Activated CD4-positive, alpha-beta T cell treated with anti-CD3 and anti-CD28 coated beads for 24 hours (primary cell): ENCODE results near the gene ACHE.
"Not testable (repeated sequence)": the region's sequence is repeated elsewhere in the genome, so short reads cannot be mapped to it uniquely, and the experiment has no call there.

Experiments used
- DNase-seq, 2 donors: peaks; one replicate each; pipeline ENCODE4 v3.0.0-alpha.2; 2020; ENCODE audit warnings: low read depth in 2 of 2

ACHE gene

DNA sequence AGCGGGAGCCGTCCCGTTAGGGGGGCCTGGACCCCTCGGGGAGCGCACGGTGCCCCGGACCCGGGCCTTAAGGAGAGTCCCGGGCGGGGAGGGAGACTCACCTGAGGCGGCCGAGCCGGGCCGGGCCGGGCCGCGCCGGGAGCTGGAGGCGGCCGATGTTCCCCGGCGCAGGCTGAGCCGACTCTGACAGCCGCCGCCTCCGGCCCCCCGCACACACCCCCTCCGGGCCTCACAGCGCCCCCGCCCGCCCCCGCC lies at the start of gene ACHE:
Gene ACHE (minus strand): TSS at position 188 of the 255 bp plus-strand sequence. CDS start 1,656 bp downstream, outside the sequence.
- DNase-seq: no peak

DNA sequence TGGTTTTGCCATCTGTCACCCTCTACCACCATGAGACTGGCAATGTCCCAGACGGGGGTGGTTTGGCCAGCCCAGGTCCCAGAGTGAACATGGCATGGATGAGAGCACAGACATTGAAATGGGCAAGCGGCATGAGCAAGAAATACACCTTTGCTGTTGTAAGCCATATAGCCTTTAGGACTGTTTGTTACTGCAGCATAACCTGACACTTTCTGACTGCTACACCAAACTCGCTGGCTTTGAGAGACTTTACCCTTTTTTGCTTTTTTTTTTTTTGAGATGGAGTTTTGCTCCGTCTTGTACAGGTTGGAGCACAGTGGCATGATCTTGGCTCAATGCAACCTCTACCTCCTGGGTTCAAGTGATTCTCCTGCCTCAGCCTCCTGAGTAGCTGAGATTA lies 48.5 kb upstream of the ACHE start:
- no peak for DNase-seq

DNA sequence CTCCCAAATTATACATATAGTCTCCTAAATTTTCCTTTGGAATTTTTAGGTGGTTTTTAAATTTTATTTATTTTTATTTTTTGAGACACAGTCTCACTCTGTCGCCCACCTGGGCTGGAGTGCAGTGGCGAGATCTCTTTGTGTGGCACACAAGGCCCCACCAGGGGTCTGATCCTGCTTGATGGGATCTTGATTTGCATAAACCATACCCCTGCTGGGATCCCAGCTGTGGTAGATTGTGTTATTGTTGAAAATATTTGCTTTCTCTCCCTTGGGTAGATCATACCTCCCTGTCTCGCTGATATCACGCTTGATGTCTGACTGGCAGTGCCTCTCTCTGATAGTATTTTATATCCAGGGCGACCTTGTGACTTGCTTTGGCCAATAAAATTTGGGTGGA lies 48.0 kb upstream of the ACHE start:
- no peak for DNase-seq

DNA sequence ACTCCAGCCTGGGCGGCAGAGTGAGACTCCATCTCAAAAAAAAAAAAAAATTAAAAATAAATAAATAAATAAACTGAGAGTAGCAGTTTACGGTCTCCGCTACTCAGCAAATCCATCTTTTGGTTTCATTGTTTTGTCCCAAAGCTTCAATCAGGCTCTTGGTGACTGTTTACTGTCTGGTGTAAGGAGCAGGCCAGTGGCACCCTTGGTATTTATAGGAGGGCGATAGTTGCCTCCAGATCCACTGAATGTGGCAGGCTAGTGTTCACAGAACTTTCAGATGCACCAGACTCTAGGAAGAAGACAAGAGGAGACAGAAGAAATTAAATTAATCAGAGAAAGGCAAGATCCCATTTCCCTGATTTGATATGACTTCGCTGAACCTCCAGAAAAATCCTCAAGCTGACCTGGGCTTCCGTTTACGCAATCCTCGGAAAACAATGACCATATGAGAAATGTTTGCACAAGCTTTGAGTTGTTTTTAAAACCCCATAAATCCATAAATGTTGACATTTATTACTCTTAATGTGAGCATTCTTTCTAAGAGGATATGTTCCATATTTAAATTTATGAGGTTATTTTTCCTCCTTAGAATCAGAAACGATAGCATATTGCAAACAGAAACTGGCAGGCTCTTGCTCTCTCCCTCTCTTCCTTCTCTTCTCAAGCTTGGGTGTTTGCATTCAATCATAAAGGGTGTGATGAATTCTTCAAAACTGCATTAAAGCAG lies 46.5 kb upstream of the ACHE start:
- DNase-seq: no peak

DNA sequence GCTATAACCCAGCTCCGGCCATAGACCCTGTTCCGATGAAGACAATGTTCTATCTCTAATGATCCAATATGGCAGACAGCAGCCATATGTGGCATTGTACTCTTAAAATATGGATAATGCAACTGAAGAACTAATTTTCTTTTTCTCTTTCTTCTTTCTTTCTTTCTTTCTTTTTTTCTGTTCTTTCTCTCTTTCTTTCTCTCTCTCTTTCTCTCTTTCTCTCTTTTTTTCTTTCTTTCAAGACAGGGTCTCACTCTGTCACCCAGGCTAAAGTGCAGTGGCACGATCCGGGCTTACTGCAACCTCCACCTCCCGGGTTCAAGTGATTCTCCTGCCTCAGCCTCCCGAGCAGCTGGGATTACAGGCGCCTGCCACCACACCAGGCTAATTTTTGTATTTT lies 40.5 kb upstream of the ACHE start:
- DNase-seq: not testable (repeated sequence)

DNA sequence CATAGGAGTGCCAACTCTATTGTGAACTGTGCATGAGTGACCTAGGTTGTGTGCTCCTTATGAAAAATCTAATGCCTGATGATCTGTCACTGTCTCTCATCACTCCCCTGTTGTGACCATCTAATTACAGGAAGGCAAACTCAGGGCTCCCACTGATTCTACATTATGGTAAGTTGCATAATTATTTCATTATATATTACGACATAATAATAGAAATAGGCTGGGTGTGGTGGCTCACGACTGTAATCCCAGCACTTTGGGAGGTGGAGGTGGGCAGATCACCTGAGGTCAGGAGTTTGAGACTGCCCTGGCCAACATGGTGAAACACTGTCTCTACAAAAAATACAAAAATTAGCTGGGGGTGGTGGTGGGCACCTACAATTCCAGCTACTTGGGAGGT lies 39.7 kb upstream of the ACHE start:
- not testable (repeated sequence) for DNase-seq

DNA sequence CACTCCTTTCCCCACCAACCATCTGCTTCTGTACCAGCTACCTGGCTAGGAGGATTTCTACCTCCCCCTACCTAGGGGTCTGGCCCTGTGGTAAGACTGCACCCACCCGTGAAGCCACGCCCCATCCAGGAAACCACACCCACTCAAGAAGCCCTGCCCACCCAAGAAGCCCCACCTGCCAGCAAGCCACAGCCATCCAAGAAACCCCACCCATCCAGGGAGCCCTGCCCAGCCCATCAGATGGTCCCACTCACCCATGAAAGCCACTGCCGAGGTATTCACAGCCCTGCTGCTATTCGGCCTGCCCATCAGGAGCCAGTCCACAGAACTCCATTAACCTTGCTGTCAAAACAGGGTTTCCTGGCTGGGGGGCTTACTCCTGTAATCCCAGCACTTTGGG lies 38.0 kb upstream of the ACHE start:
- DNase-seq: no peak

DNA sequence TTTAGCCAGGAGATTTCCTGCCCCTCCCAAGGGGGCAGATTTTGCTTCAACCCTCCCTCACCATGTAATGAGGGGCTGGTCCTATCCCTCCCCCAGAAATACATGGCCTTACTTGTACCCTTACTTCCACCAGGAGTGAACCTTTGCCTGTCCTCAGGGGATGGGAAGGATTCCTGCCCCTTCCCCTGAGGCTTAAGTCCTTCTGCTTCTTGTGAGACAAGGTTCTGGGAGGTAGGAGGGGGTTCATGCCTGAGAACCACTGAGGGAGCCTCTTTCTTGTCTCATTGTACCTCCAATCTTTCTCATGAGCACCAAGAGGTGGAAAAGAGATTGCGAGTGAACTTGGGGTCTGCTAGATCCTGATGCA lies 34.1 kb upstream of the ACHE start:
- DNase-seq: no peak

DNA sequence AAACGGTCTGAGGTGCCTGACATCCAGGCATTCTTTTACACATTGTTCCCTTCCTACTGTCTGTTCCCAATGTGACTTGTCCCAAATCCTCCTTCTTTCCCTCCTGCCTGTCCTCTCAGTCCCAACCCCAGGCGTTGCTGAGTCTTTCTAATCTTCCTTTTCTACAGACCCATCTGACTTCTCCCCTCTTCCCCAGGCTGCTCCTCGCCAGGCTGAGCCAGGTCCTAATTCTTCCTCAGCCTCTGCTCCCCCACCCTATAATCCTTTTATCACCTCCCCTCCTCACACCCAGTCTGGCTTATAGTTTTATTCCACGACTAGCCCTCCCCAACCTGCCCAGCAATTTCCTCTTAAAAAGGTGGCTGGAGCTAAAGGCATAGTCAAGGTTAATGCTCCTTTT lies 27.9 kb upstream of the ACHE start:
- not testable (repeated sequence) for DNase-seq

DNA sequence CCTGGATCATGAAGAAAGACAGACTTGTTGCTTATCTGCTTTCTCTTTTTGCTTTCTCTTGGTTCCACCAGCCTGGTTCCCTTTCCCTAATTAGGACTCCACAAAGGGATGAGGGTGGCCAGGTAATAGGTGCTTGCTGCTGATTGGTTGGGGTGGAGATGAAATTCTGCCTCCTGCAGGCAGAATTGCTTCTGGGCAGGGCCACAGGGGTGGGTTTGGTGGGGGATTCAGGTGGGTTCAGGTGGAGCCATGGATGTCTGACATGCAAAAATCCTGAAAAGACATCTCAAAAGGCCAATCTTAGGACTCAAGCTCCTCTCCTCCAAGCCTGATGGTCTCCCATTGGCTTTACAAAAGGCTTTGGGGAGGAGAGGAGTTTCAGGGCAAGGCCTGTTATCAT lies 25.4 kb upstream of the ACHE start:
- DNase-seq: no peak

DNA sequence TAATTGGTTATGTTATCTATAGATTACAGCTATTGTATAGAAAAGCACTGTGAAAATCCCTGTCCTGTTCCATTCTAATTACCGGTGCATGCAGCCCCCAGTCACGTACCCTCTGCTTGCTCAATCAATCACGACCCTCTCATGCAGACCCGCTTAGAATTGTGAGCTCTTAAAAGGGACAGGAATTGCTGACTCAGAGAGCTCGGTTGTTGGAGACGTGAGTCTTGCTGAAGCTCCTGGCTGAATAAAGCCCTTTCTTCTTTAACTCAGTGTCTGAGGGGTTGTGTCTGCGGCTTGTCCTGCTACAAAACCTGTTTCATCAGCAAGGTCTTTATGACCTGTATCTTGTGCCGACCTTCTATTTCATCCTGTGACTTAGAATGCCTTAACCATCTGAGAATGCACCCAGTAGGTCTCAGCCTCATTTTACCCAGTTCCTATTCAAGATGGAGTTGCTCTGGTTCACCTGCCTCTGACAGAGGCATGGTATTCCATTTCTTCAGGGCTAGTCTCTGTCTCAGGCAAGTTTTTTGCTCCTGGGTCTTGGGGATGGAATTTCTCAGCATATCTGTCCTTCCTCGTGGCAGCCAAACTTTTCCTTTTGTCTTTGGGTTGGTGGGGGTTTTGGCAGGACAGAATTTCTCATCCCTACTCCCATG lies 24.2 kb upstream of the ACHE start:
- not testable (repeated sequence) for DNase-seq

DNA sequence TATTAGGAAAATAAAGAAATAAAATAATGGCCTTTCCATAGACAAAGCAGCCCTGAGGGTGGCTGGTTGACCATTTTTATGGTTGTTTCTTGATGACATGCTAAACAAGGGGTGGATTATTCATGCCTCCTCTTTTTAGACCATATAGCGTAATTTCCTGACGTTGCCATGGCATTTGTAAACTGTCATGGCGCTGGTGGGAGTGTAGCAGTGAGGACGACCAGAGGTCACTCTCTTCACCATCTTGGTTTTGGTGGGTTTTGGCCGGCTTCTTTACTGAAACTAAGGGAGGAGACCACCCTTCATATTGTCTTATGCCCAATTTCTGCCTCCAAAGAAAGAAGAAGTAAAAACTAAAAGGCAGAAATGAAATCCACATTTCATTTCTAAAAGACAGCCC lies 23.6 kb upstream of the ACHE start:
- not testable (repeated sequence) for DNase-seq

DNA sequence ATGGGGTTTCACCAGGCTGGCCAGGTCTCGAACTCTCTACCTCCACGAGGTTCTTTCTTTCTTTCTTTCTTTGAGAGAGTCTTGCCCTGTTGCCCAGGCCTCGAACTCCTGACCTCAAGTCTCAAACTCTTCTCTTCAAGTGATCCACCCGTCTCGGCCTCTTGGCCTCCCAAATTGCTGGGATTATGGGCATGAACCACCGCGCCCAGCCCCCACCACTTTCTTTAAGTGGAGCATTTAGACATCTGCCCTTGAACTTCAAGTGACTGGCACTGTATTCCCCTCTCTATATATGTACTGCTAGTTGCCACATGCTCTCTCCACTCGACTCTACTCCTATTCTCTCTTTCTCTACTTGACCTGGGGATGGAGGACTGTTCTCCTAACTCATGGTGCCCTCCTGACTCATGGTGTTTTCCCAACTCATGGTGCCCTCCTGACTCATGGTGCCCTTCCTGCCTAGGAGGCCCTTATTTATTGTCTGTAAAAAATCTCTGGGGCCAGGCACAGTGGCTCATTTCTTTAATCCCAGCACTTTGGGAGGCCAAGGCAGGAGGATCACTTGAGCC lies 19.3 kb upstream of the ACHE start:
- no peak for DNase-seq

DNA sequence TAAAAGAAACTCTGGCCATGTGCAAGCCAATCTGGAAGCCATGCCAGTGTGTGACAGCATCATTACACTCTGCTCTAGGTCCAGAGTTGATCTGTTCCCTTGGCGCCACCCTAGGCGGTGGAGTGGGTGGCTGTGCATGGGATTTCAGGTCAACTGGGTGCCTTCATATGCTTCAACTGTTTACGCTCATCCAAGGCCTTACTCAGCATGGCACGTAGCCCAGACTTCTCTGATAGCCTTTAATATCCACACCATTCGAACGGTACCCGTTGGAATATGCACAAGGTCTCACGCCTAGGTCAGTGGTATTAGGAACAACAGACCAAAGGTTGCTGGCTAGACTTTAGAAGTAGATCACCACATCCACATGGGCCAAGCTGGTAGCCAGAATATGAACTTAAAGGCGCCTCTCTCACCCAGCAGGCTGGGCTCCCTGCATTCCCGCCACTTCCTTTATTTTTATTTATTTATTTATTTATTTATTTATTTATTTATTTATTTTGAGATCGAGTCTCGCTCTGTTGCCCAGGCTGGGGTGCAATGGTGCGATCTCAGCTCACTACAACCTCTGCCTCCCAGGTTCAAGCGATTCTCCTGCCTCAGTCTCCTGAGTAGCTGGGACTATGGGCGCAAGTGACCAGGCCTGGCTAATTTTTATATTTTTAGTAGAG lies 18.7 kb upstream of the ACHE start:
- DNase-seq: no peak

DNA sequence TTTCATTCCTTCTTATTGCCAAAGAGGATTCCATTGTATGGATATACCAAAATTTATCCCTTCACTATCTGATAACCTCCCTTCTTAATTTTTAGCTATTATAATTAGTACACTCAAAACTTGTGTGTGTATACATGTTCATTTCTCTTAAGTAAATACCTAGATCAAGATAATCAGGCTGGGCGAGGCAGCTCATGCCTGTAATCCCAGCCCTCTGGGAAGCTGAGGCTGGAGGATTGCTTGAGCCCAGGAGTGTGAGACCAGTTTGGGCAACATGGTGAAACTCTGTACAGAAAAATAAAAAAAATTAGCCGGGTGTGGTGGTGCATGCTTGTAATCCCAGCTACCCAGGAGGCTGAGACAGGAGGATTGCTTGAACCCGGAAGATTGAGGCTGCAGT lies 15.8 kb upstream of the ACHE start:
- no peak for DNase-seq

DNA sequence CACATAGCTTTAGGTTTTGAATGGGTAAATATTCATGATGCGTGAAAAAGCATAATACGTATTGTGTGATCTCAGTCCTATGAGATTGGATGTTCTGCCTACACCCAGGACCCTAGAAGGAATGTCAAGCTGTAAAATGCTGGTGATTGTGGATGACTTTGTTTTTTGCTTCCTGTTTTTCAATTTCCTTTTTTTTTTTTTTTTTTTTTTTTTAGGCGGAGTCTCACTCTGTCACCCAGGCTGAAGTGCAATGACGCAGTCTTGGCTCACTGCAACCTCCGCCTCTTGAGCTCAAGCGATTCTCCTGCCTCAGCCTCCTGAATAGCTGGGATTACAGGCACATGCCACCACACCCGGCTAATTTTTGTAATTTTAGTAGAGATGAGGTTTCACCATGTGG lies 14.8 kb upstream of the ACHE start:
- DNase-seq: not testable (repeated sequence)

DNA sequence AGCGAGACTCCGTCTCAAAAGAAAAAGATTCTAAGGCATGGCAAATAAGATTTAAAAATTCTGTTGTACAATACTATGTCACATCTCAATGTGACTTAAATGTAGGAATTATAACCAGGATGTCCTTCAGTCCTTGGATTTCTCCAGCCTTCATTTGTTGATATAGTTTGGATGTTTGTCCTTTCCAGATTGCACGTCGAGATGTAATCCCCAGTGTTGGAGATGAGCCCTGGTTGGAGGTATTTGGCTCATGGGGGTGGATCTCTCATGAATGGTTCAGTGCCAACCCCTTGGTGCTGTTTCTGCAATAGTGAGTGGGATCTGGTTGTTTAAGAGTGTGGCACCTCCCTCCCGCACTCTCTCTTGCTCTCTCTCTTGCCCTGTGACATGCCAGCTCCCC lies 12.8 kb upstream of the ACHE start:
- DNase-seq: no peak

DNA sequence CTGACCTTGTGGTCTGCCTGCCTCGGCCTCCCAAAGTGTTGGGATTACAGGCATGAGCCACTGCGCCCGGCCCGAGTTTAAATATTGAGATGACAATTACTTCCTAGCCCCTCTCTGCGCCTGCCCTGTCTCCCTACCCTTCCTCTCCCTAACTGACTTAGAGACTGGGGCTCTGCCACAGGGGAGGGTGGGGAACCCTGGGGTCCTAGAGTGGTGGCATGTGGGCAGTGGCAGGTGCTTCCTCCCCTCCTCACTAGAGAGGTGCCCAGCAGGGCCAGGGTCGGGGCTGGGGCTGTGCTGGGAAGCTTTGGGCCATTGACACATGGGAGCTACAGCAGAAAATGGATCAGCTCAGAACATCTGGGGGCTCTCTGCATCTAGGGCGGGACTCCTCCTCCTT lies 7.0 kb upstream of the ACHE start:
- DNase-seq: no peak

DNA sequence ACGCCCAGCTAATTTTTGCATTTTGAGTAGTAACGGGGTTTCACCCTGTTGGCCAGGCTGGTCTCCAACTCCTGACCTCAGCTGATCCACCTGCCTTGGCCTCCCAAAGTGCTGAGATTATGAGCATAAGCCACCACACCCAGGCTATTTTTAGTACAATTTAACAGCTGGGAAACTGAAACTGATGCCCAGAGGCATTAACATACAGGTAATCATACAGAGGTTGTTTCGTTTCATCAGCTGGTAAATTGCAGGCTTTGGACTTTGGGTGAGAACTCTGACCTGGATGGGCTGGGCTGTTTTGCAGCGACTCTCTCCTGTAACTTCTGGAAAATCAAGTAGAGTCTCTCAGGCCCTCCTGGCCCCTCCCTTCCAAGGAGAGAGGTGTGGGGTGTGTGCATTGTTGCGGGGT lies 6.2 kb upstream of the ACHE start:
- no peak for DNase-seq

DNA sequence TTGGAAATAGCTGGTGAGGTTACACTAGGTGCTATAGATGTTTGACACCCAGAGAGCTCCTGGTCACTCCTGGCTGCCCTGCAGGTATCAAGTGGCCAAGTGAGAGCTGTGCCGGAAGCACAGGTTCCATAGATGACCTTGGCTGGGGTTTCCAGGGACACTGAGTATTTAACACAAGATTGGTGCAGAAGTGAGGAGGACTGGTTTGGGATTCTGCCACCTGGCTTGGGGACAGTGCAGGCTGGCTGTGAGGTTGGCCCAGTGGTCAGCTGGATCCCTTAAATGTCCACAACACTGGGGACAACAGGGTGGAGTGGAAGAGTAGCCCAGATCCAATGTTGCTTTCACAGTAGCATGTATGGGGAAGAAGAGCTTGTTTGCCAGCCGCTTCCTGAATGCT lies 5.3 kb upstream of the ACHE start:
- no peak for DNase-seq

DNA sequence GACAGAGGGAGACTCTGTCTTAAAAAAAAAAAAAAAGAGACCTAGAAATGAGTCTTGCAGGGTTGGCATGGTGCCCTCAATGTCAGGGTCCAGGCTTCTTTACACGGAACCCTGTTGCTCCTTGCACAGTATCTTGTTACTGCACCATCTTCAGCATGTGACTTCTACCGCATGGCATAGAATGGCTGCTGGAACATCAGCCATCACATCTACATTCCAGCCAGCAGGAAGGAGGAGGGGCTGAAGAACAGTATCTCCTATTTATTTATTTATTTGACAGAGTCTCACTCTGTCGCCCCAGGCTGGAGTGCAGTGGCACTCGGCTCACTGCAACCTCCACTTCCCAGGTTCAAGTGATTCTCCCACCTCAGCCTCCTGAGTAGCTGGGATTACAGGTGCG lies 3.7 kb upstream of the ACHE start:
- DNase-seq: no peak

DNA sequence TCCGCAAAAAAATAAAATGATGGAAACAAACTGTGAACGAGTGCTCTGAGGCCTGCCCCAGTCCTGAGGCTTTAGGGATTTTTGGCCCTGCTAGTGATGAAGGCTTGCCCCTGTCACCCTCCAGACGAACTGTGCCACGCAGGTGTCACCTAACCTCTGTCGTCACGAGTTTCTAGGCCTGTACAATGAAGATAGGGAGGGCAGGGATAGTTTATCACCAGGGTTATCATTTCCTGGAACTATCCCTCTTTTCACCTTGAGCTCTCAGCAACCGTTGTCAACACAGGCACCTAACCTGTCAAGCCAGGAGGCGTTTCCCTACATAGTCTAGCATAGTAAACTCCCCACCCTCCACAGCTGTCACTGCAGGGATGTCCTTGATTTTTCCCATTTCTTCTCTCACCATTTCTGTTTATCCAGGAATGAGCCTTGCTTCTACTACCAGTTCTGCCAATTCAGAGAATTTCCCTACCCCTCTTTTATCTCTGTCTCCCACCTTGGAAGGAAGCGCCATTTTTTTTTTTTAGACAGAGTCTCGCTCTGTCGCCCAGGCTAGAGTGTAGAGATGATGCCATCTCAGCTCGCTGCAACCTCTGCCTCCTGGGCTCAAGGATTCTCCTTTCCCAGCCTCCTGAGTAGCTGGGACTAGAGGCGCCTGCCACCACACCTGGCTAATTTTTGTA lies 2.2 kb upstream of the ACHE start:
- no peak for DNase-seq
